H9 (cell line): Measurements from ENCODE around the gene DUSP18. TPM values are rescaled to one million over a fixed set of nuclear protein-coding genes. Genes with fewer than 3 reads are reported as not detected.

Source experiments
- DNase-seq: peaks from one replicate; pipeline ENCODE4 v3.0.0-alpha.2; 2017
- H2AFZ ChIP-seq: one replicate; pipeline ENCODE4 v1.6.1; 2013; ENCODE audit warnings: mild to moderate bottlenecking, low read length, control low read depth, moderate library complexity
- H2AK5ac ChIP-seq: 2 replicates; pipeline ENCODE4 v1.6.1; 2013; ENCODE audit warnings: low read length, control low read depth, mixed read lengths; ENCODE audit not compliant: insufficient read length
- H2BK120ac ChIP-seq: one replicate; pipeline ENCODE4 v1.6.1; 2013; ENCODE audit warnings: low read depth, mild to moderate bottlenecking, low read length, control low read depth, inconsistent platforms; ENCODE audit not compliant: poor library complexity, severe bottlenecking
- H2BK12ac ChIP-seq: 2 replicates; pipeline ENCODE4 v1.6.1; 2013; ENCODE audit warnings: low read length, control low read depth, mixed read lengths, low read depth; ENCODE audit not compliant: insufficient read length
- H2BK15ac ChIP-seq: 2 replicates; pipeline ENCODE4 v1.6.1; 2013; ENCODE audit warnings: low read depth, low read length, control low read depth
- H2BK20ac ChIP-seq: one replicate; pipeline ENCODE4 v1.6.1; 2013; ENCODE audit warnings: low read depth, mild to moderate bottlenecking, low read length, control low read depth, inconsistent platforms; ENCODE audit not compliant: poor library complexity, severe bottlenecking
- H2BK5ac ChIP-seq: 2 replicates; pipeline ENCODE4 v1.6.1; 2013; ENCODE audit warnings: low read length, control low read depth, mixed read lengths; ENCODE audit not compliant: insufficient read length
- H3K14ac ChIP-seq: 2 replicates; pipeline ENCODE4 v1.6.1; 2013; ENCODE audit warnings: low read length, control low read depth; ENCODE audit not compliant: insufficient read depth
- H3K18ac ChIP-seq: 2 replicates; pipeline ENCODE4 v1.6.1; 2013; ENCODE audit warnings: low read depth, mild to moderate bottlenecking, mixed read lengths, low read length, control low read depth; ENCODE audit not compliant: insufficient read length
- H3K23ac ChIP-seq: 2 replicates; pipeline ENCODE4 v1.6.1; 2013; ENCODE audit warnings: low read length, control low read depth, mixed read lengths, low read depth; ENCODE audit not compliant: insufficient read length
- H3K23me2 ChIP-seq: 2 replicates; pipeline ENCODE4 v1.6.1; 2013; ENCODE audit warnings: low read depth, mild to moderate bottlenecking, mixed read lengths, low read length, control low read depth; ENCODE audit not compliant: insufficient read length, poor library complexity, severe bottlenecking
- H3K27ac ChIP-seq: 2 replicates; pipeline ENCODE4 v1.5.1; 2013; ENCODE audit warnings: low read length, control low read depth, mixed read lengths, low read depth; ENCODE audit not compliant: insufficient read length
- H3K27me3 ChIP-seq: 2 replicates; pipeline ENCODE4 v1.6.1; 2013; ENCODE audit warnings: low read length, control low read depth, inconsistent platforms; ENCODE audit not compliant: insufficient read depth
- H3K4ac ChIP-seq: 2 replicates; pipeline ENCODE4 v1.6.1; 2013; ENCODE audit warnings: low read depth, mild to moderate bottlenecking, control low read depth, inconsistent platforms, low read length, moderate library complexity
- H3K4me1 ChIP-seq: 2 replicates; pipeline ENCODE4 v1.6.1; 2013; ENCODE audit warnings: low read length, control low read depth, inconsistent platforms; ENCODE audit not compliant: insufficient read depth
- H3K4me2 ChIP-seq: 2 replicates; pipeline ENCODE4 v1.6.1; 2013; ENCODE audit warnings: low read length, control low read depth, mixed read lengths; ENCODE audit not compliant: insufficient read length, insufficient read depth
- H3K56ac ChIP-seq: 2 replicates; pipeline ENCODE4 v1.6.1; 2013; ENCODE audit warnings: low read depth, mild to moderate bottlenecking, mixed read lengths, low read length, control low read depth; ENCODE audit not compliant: insufficient read length
- H3K79me1 ChIP-seq: 2 replicates; pipeline ENCODE4 v1.6.1; 2013; ENCODE audit warnings: low read depth, mild to moderate bottlenecking, moderate library complexity, low read length, control low read depth, inconsistent platforms; ENCODE audit not compliant: insufficient read depth, poor library complexity, severe bottlenecking
- H3K79me2 ChIP-seq: 2 replicates; pipeline ENCODE4 v1.6.1; 2013; ENCODE audit warnings: low read length, control low read depth, inconsistent platforms; ENCODE audit not compliant: insufficient read depth
- H3K9ac ChIP-seq: 2 replicates; pipeline ENCODE4 v1.6.1; 2013; ENCODE audit warnings: low read length, control low read depth, mixed read lengths; ENCODE audit not compliant: insufficient read length; ENCODE audit errors: extremely low read depth
- H3K9me3 ChIP-seq: one replicate; pipeline ENCODE4 v1.6.1; 2013; ENCODE audit warnings: low read depth, low read length, inconsistent platforms; ENCODE audit not compliant: control insufficient read depth
- H3T11ph ChIP-seq: one replicate; pipeline ENCODE4 v1.6.1; 2013; ENCODE audit warnings: mild to moderate bottlenecking, low read length, control low read depth, inconsistent platforms
- H4K20me1 ChIP-seq: one replicate; pipeline ENCODE4 v1.6.1; 2013; ENCODE audit not compliant: control insufficient read depth, insufficient read length, insufficient read depth
- H4K5ac ChIP-seq: 2 replicates; pipeline ENCODE4 v1.6.1; 2013; ENCODE audit warnings: low read depth, mild to moderate bottlenecking, mixed read lengths, low read length, control low read depth; ENCODE audit not compliant: insufficient read length
- H4K8ac ChIP-seq: replicated peaks from 2 replicates; pipeline ENCODE4 v1.6.1; 2013; ENCODE audit warnings: low read length, control low read depth, mixed read lengths, low read depth; ENCODE audit not compliant: insufficient read length
- H4K91ac ChIP-seq: 2 replicates; pipeline ENCODE4 v1.6.1; 2013; ENCODE audit warnings: low read depth, mild to moderate bottlenecking, moderate library complexity, mixed read lengths, low read length, control low read depth; ENCODE audit not compliant: insufficient read length
- H3K27ac Mint-ChIP-seq, 3 experiments: 2 replicates in 2 of 3; 3 replicates in 1 of 3; pipeline ENCODE4 v1.8.0; 2020 to 2021; ENCODE audit warnings: mixed read lengths in 3 of 3, mild to moderate bottlenecking in 1 of 3, moderate library complexity in 1 of 3
- H3K27me3 Mint-ChIP-seq: 2 replicates; pipeline ENCODE4 v1.8.0; 2021; ENCODE audit warnings: low read depth, mild to moderate bottlenecking, moderate library complexity, mixed read lengths
- H3K36me3 Mint-ChIP-seq, 3 experiments: 2 replicates in 2 of 3; 3 replicates in 1 of 3; pipeline ENCODE4 v1.8.0; 2020 to 2021; ENCODE audit warnings: low read depth in 3 of 3, mixed read lengths in 3 of 3; ENCODE audit not compliant: insufficient read depth in 1 of 3
- H3K4me1 Mint-ChIP-seq, 2 experiments: 2 replicates each; pipeline ENCODE4 v1.8.0; 2020; ENCODE audit warnings: mixed read lengths in 2 of 2
- H3K4me3 Mint-ChIP-seq, 2 experiments: 2 replicates in 1 of 2; 3 replicates in 1 of 2; pipeline ENCODE4 v1.8.0; 2020 to 2021; ENCODE audit warnings: mild to moderate bottlenecking in 2 of 2, mixed read lengths in 2 of 2, moderate library complexity in 1 of 2
- H3K9me3 Mint-ChIP-seq, 2 experiments: 2 replicates in 1 of 2; 3 replicates in 1 of 2; pipeline ENCODE4 v1.8.0; 2020; ENCODE audit warnings: mild to moderate bottlenecking in 2 of 2, mixed read lengths in 2 of 2, moderate library complexity in 1 of 2
- WGBS: extraction: QIAGEN DNeasy Blood & Tissue Kit; methylation state at CpG from one replicate; pipeline ENCODE4 v1.1.7; 2013; ENCODE audit warnings: missing lambda C conversion rate, low lambda C conversion rate, mixed read lengths; ENCODE audit not compliant: insufficient read length; ENCODE audit errors: extremely low coverage; 5-methylcytosine and 5-hydroxymethylcytosine counted together
- total RNA-seq: library from RNA; stranded (reverse); gene quantifications from 2 replicates; pipeline ENCODE4 v1.2.1, GENCODE V29; 2021
- TF ChIP-seq, protein P1 (sequence below): fragments of 200-600 bp; sonication (generic); conservative IDR thresholded peaks from 3 replicates; pipeline ENCODE4 v1.8.0; 2021; ENCODE audit warnings: antibody characterized with exemption, mild to moderate bottlenecking

Gene DUSP18
- total RNA-seq, 1 experiment from 2014 or later = 2.6 TPM

DNA sequence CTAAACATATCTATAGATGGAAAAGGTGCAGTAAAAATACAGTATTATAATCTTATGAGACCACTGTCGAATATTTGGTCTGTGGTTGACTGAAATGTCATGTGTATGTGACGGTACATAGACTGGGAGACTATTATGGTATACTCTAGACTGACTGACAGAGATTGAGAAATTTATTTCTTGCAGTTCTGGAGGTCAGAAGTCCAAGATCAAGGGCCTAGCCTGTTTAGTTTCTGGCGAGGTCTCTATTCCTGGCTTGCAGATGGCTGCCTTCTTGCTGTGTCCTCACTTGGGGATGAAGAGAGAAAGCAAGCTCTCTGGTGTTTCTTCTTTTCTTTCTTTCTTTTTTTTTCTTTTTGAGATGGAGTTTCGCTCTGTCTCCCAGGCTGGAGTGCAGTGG, 19.7 kb upstream of the DUSP18 start:
- H3K36me3 Mint-ChIP-seq = no peaks in the 10 kb centered on the region
- H3K27me3 Mint-ChIP-seq = no peaks in the 10 kb centered on the region
- Histone ChIP-seq H3K27me3 (no peaks in the 10 kb centered on the region), H3K23me2 (no peaks in the 10 kb centered on the region), H2BK5ac (no peak overlapping the region), H2AFZ (no peak overlapping the region), H3K79me1 (no peaks in the 10 kb centered on the region), H4K8ac (no peak overlapping the region), H3K4me2 (no peak overlapping the region), H2BK12ac (no peak overlapping the region), H3K23ac (no peak overlapping the region), H4K91ac (no peak overlapping the region), H3K27ac (no peak overlapping the region), H2BK20ac (no peak overlapping the region), H3K9ac (no peak overlapping the region), H3K18ac (no peak overlapping the region), H4K20me1 (no peaks in the 10 kb centered on the region), H3K14ac (no peak overlapping the region), H3K4ac (no peak overlapping the region), H3T11ph (no peak overlapping the region), H4K5ac (no peak overlapping the region), H3K9me3 (no peaks in the 10 kb centered on the region), H3K79me2 (no peaks in the 10 kb centered on the region), H2BK120ac (no peak overlapping the region), H3K4me1 (no peaks in the 10 kb centered on the region), H2AK5ac (no peak overlapping the region), H3K56ac (no peak overlapping the region), H2BK15ac (no peak overlapping the region)
- H3K4me3 Mint-ChIP-seq = no peak overlapping the region
- TF ChIP-seq, protein P1, sequence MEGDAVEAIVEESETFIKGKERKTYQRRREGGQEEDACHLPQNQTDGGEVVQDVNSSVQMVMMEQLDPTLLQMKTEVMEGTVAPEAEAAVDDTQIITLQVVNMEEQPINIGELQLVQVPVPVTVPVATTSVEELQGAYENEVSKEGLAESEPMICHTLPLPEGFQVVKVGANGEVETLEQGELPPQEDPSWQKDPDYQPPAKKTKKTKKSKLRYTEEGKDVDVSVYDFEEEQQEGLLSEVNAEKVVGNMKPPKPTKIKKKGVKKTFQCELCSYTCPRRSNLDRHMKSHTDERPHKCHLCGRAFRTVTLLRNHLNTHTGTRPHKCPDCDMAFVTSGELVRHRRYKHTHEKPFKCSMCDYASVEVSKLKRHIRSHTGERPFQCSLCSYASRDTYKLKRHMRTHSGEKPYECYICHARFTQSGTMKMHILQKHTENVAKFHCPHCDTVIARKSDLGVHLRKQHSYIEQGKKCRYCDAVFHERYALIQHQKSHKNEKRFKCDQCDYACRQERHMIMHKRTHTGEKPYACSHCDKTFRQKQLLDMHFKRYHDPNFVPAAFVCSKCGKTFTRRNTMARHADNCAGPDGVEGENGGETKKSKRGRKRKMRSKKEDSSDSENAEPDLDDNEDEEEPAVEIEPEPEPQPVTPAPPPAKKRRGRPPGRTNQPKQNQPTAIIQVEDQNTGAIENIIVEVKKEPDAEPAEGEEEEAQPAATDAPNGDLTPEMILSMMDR = no peak
- WGBS = no CpG with 5 or more reads among the region's 4 CpGs
- H3K27ac Mint-ChIP-seq = no peak overlapping the region
- H3K4me1 Mint-ChIP-seq = peaks cover 0 to 3% of the 10 kb centered on the region in 2 experiments; a peak in 1 of 4 replicates
- no peaks in the 10 kb centered on the region for H3K9me3 Mint-ChIP-seq
- DNase-seq = no peak
